IPS DF 6.9 (cell line): ENCODE data around the gene MIOX.

Experiments used
- DNase-seq: peaks from one replicate; pipeline ENCODE4 v3.0.0-alpha.2; 2013; ENCODE audit warnings: low read depth, low spot score
- H3K27ac ChIP-seq: one replicate; pipeline ENCODE4 v1.5.1; 2013; ENCODE audit warnings: low read length, control low read depth
- H3K27me3 ChIP-seq: 2 replicates; pipeline ENCODE4 v1.6.1; 2013; ENCODE audit warnings: mild to moderate bottlenecking, low read length; ENCODE audit not compliant: control insufficient read depth, insufficient read depth
- H3K36me3 ChIP-seq: 2 replicates; pipeline ENCODE4 v1.6.1; 2013; ENCODE audit warnings: low read length; ENCODE audit not compliant: control insufficient read depth, insufficient read depth
- H3K4me1 ChIP-seq: 2 replicates; pipeline ENCODE4 v1.6.1; 2013; ENCODE audit warnings: low read length; ENCODE audit not compliant: control insufficient read depth, insufficient read depth
- H3K4me3 ChIP-seq: 2 replicates; pipeline ENCODE4 v1.5.1; 2013; ENCODE audit warnings: mild to moderate bottlenecking, low read length
- H3K9me3 ChIP-seq: 2 replicates; pipeline ENCODE4 v1.6.1; 2013; ENCODE audit warnings: low read length, inconsistent platforms; ENCODE audit not compliant: control insufficient read depth, insufficient read depth
- WGBS: extraction: QIAGEN DNeasy Blood & Tissue Kit; methylation state at CpG from one replicate; pipeline ENCODE4 v1.1.7; 2013; ENCODE audit warnings: mixed read lengths, missing lambda C conversion rate; ENCODE audit not compliant: insufficient read length, insufficient coverage; 5-methylcytosine and 5-hydroxymethylcytosine counted together

Gene MIOX

GRCh38 chr22:50456026-50456425 lies 30.6 kb upstream of the MIOX start:
- peaks cover 48% of the 10 kb centered on the region for H3K36me3 ChIP-seq
- no CpG with 5 or more reads among the region's 11 CpGs for WGBS

GRCh38 chr22:50456466-50457234 lies 30.0 kb upstream of the MIOX start:
- no peak for DNase-seq

More at GRCh38 chr22:50456026-50456425, 30.6 kb upstream of the MIOX start:
- DNase-seq: no peak
- Histone ChIP-seq H3K9me3 (no peaks in the 10 kb centered on the region), H3K4me3 (no peak overlapping the region), H3K27ac (no peak overlapping the region), H3K27me3 (no peaks in the 10 kb centered on the region), H3K4me1 (no peaks in the 10 kb centered on the region)

GRCh38 chr22:50459016-50459415 lies 27.6 kb upstream of the MIOX start:
- Histone ChIP-seq H3K36me3 (peaks cover 72% of the 10 kb centered on the region), H3K27me3 (no peaks in the 10 kb centered on the region), H3K9me3 (no peaks in the 10 kb centered on the region), H3K4me1 (no peaks in the 10 kb centered on the region), H3K4me3 (no peak overlapping the region), H3K27ac (no peak overlapping the region)
- WGBS: no CpG with 5 or more reads among the region's 22 CpGs
- DNase-seq: no peak

More at GRCh38 chr22:50456466-50457234, 30.0 kb upstream of the MIOX start:
- Histone ChIP-seq H3K4me3 (no peak overlapping the region; the same call in 1 of the 2 replicates), H3K27ac (no peak overlapping the region), H3K9me3 (no peaks in the 10 kb centered on the region), H3K36me3 (peaks cover 53% of the 10 kb centered on the region), H3K27me3 (no peaks in the 10 kb centered on the region), H3K4me1 (no peaks in the 10 kb centered on the region)
- no CpG with 5 or more reads among the region's 34 CpGs for WGBS

GRCh38 chr22:50459496-50460140 lies 27.0 kb upstream of the MIOX start:
- no CpG with 5 or more reads among the region's 41 CpGs for WGBS
- Histone ChIP-seq H3K36me3 (peaks cover 72% of the 10 kb centered on the region), H3K27ac (no peak overlapping the region), H3K27me3 (no peaks in the 10 kb centered on the region), H3K4me1 (no peaks in the 10 kb centered on the region), H3K4me3 (no peak overlapping the region), H3K9me3 (no peaks in the 10 kb centered on the region)
- no peak for DNase-seq

GRCh38 chr22:50460938-50461337 lies 25.7 kb upstream of the MIOX start:
- H3K9me3 ChIP-seq: no peaks in the 10 kb centered on the region
- H3K36me3 ChIP-seq: peaks cover 71% of the 10 kb centered on the region
- no CpG with 5 or more reads among the region's 17 CpGs for WGBS
- H3K27me3 ChIP-seq: no peaks in the 10 kb centered on the region
- DNase-seq: no peak
- H3K4me1 ChIP-seq: no peaks in the 10 kb centered on the region
- H3K27ac ChIP-seq: no peak overlapping the region
- H3K4me3 ChIP-seq: no peak overlapping the region

GRCh38 chr22:50461536-50461935 lies 25.1 kb upstream of the MIOX start:
- DNase-seq: no peak
- Histone ChIP-seq H3K4me3 (no peak overlapping the region), H3K36me3 (peaks cover 73% of the 10 kb centered on the region), H3K4me1 (no peaks in the 10 kb centered on the region), H3K27me3 (no peaks in the 10 kb centered on the region), H3K27ac (no peak overlapping the region), H3K9me3 (no peaks in the 10 kb centered on the region)
- no CpG with 5 or more reads among the region's 26 CpGs for WGBS

GRCh38 chr22:50461979-50462540 lies 24.6 kb upstream of the MIOX start:
- Histone ChIP-seq H3K27ac (no peak overlapping the region), H3K36me3 (peaks cover 76% of the 10 kb centered on the region), H3K4me3 (no peak overlapping the region), H3K27me3 (no peaks in the 10 kb centered on the region), H3K9me3 (no peaks in the 10 kb centered on the region), H3K4me1 (no peaks in the 10 kb centered on the region)
- no CpG with 5 or more reads among the region's 30 CpGs for WGBS
- DNase-seq: no peak

GRCh38 chr22:50463188-50463900 lies 23.3 kb upstream of the MIOX start:
- H3K4me3 ChIP-seq: no peak overlapping the region
- H3K27me3 ChIP-seq: no peaks in the 10 kb centered on the region
- no peaks in the 10 kb centered on the region for H3K9me3 ChIP-seq
- peaks cover 85% of the 10 kb centered on the region for H3K36me3 ChIP-seq
- H3K4me1 ChIP-seq: no peaks in the 10 kb centered on the region; the same call in 1 of the 2 replicates
- no peak overlapping the region for H3K27ac ChIP-seq
- DNase-seq: no peak
- no CpG with 5 or more reads among the region's 28 CpGs for WGBS

GRCh38 chr22:50464451-50464850 lies 22.2 kb upstream of the MIOX start:
- no peaks in the 10 kb centered on the region for H3K9me3 ChIP-seq
- H3K27me3 ChIP-seq: no peaks in the 10 kb centered on the region
- H3K4me3 ChIP-seq: no peak overlapping the region
- H3K4me1 ChIP-seq: no peaks in the 10 kb centered on the region; the same call in 1 of the 2 replicates
- no peak overlapping the region for H3K27ac ChIP-seq
- no peak for DNase-seq
- no CpG with 5 or more reads among the region's 24 CpGs for WGBS
- H3K36me3 ChIP-seq: peaks cover 75% of the 10 kb centered on the region
